ENCODE measurements around the gene SHQ1.
"Not testable (repeated sequence)": the region's sequence is repeated elsewhere in the genome, so short reads cannot be mapped to it uniquely, and the experiment has no call there.

The SHQ1 gene

GRCh38 chr3:72710471-72710870 is 137.8 kb downstream of the SHQ1 start:
- DNase-seq, result not testable (repeated sequence)

- no peak for DNase-seq
These were observed 139.8 kb downstream of the SHQ1 start for GRCh38 chr3:72708441-72708840.

GRCh38 chr3:72702997-72703396 is 145.2 kb downstream of the SHQ1 start:
- no peak for DNase-seq

GRCh38 chr3:72702390-72702789 is 145.9 kb downstream of the SHQ1 start:
- DNase-seq, result no peak

- no peak for DNase-seq
These were observed 148.1 kb downstream of the SHQ1 start for GRCh38 chr3:72700106-72700505.

GRCh38 chr3:72699631-72700030 is 148.6 kb downstream of the SHQ1 start:
- no peak for DNase-seq
